Stimulated activated CD8-positive, alpha-beta memory T cell treated with anti-CD3 and anti-CD28 coated beads, Interleukin-12 subunit alpha, Interleukin-12 subunit beta, amount 100 ng/mL, for 24 hours (primary cell): ENCODE data around the gene MRPL38.

Source experiments
- DNase-seq: peaks from one replicate; pipeline ENCODE4 v3.0.0-alpha.2; 2020; ENCODE audit errors: extremely low read depth

MRPL38 gene

DNA sequence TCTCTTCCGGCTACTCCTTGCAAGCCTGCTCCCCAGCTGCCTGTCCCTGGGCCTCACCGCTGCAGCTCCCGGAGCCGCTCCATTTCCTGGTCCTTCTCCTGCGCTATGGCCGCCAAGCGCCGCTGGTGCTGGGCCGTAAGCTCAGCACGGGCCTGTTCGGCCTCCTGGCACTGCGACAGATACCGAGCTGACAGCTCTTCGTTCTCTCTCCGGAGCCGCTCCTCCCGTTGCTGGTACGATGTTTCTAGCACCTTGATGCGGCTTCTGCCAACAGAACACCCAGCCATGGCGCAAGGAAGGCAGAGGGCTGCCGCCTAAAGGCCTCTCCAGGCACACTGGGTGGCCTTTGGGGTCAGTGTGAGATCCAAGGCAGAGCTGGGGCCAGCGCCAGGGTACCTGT lies 14.9 kb upstream of the MRPL38 start:
- DNase-seq, result no peak

DNA sequence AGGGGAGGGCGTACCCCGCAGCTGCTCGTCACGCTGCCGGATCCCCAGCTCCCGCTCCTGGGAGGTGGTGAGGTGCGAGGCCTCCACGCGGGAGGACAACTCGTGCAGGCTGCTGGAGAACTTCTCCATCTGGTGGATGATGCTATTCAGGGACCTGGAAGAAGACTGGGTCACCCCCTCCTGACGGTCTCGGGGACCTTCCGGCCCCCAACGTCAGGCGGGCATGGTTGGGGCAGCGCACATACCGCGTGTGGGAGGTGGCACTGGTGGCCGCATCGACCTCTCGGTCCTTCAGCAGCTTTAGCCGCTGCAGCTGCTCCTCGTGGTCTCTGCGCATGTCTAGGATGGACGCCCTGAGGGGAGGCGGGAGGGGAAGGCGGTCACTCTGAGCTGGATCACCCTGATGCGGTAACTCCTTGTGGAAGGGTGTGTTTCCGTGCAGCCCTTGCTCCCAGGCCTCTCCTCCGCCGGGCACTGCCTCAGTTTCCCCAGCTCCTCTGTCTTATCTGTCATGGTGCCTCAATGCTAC lies 13.3 kb upstream of the MRPL38 start:
- DNase-seq, result no peak

DNA sequence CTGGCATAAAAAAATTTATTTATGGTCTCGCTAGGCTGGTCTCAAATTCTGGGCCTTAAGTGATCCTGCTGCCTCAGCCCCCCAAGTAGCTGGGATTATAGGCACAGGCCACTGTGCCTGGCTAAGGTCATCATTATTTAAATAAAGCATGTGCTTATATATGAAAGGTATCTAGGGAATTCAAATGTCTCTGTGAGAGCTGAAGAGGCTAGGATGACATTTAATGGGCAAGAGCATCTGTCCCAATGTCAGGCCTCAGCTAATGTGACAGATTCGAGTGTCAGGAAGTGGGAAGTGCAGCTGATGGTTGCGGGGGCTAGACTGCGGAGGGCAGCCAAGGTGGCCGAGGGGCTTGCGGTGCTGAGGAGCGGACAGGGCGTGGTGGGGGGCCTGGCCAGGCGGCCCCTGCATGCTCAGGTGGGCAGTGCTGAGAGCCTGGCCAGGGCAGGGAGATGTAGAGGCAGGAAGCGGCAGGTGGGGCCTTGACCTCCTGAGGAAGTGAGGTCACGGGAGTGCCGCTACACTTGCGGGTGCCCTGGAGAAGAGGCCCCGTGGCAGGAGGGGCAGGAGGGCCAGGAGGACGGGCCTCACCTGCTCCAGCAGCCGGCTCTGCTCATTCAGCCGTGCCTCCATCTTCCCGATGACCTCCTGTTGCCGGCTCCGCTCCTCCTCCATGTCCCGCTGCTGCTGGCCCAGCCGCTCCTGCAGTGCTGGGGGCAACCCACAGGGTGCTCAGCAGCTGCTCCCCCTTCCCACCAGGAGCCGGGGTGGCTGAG lies 12.6 kb upstream of the MRPL38 start:
- DNase-seq, result no peak

DNA sequence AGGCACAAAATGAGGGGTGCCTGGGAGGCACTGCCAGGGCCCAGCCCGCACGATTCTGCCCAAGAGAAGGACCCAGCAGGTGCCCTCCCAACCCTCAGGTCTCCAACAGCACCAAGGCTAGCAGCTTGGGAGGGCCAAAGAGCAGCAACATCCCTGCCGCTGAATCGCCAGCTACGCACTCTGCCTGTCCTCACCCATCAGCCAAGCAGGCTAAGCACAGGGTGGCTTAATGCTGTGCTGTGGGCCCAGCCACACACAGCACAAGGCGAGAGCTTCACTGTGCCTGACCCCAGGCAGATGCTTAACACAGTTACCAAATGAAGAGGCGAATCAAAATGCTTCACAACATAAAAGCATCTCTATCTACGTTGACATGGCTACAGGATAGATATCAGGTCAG lies 10.6 kb upstream of the MRPL38 start:
- DNase-seq, result no peak

DNA sequence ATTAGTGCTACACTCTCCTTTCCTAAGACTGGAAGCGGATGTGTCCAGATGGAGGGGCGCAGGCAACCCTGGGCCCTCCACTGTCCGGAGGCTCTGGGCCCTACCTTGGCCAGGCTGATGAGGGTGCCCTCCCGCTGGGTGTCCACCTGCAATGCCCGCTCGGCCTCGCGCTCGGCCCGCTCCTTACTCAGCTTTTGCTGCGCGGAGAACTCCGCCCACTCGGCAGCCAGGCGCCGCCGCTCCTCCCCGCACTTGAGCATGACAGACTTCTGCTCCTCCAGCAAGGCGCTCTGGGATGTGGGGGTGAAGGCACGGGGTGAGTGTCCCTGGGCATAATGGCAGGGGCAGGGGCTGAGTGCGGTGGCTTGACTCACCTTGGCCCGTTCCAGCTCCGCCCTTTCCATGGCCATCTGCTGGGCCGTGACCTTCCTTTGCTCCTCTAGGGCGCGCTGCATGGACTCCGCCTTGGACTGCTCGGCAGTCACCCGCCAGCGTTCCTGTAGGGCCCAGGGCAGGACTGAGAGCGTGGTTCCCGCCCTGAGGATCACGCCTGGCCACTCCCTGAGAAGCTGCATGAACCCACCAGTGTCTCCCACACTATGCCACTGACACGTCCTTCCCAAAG lies 10.1 kb upstream of the MRPL38 start:
- DNase-seq, result no peak

DNA sequence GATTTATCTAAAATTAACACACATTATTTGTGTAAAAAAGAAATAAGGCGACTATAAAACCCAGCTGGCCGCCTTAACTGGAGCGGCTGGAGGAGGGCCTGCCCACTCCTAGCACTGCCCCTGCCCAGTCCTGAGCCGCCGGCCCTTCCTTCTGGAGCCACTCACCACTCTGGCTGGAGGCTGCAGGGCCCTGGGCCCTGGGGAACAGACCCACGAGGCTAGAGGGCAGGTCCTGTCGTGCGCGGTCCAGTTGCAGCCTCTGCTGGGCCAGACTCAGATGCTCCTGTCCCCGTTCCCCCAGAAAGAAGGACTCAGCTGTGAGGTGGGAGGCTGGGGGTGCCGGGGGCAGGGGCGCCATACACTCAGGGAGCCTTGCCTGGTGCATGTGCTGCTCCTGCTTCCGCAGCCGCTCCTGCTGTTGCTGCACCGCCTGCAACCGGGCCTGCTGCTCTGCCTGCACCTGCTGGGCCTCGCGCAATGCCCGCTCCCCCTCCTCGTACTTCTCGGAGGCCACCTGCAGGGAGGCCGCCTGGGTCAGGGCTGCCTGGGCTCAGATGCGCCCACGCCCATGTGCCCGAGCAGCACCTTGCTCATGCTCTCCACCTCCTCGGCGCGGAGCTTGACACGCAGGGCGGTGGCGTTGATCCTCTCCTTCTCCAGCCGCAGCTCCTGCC lies 9.0 kb upstream of the MRPL38 start:
- DNase-seq, result no peak

DNA sequence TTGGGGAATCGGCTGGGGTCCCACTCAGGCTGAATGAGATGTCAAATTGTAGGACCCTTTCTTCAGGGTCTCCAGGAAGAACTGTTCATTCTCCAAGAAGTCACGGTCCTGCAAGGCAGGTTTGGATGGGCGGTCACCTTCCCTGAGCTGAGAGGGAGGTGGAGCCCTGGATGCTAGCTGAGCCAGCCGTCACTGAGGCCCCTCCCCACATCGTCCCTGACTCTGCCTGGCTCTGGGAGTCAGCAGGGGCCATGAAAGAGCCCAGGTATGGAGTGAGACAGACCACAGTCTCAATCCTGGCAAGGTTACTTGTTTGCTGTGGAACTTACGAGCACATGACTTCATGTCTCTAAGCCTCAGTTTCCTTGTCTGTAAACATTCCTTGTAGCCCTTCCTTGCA lies 6.0 kb upstream of the MRPL38 start:
- DNase-seq, result no peak

DNA sequence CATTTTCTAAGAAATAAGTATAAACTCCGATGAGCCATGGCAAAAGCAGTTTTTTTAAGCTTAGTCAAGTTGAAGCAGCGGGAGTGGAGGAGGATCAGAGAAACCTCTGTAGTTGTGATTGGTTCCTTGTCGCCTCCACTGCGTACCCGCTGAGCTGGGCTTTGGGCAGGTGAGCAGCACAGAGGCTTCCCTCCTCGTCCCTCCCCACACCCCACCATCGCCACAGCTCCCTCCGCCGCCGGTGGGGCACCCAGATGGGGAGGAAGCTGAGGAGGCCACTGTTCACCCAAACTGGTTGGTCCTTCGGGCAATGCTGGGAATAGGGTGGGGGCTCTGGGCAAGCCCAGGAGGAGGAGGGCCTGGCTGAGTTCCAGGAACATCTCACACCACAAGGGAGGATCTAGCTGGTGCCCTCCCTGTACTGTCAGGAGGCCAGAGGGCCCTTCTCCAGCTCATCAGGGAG lies 5.2 kb upstream of the MRPL38 start:
- no peak for DNase-seq

DNA sequence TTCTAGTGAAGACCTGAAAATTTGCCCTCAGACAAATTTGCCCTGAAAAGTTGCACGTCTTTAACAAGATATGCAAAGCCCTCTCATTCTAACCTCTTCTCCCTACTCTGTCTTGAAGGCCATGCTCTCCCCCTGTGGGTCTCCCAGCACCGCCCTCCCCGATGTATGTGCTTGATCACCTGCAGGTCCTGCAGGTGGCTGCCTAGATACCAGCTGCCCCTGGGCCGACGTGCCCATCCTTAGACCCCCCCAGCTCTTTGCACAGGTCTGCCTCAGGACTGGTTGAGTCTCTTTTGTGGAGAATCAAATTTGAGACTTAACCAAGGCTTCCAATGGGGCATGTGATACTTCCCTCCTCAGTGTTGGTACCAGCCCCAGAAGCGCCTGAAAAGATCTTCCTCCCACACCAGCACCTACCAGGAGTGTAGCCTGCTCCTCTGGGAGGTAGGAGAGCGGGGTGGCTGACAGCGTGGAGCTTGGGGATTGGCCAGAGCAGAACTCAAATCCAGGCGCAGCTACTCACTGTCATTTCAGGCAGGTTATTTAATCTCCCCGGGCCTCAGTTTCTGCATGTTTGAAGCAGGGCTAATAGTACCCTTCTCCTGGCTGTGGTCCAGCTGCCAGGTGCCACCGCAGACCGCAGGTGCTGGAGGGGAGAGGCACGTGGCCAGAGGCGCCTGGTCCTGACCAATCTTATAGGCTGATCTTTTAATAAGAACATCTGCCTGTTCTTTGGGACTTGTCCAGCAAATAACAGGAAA lies 4.5 kb upstream of the MRPL38 start:
- no peak for DNase-seq

DNA sequence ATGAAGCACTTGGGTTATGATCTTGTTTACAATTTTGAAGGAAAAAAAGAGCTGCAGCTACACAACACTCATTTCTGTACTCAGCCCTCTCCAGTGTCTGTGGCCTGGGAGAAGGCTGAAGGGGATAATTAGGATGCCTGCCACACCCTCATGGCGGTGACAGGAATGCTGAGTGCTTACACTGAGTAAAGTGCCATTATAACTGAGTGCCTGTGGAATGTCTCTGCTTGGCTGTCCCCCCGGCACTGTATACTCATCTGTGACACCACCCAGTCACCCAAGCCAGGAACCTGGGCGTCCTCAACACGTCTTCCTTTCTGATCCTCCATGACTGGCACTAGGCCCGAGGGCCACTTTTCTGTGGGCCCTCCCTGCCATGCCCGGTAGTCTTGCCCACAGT lies 3.5 kb upstream of the MRPL38 start:
- DNase-seq, result no peak

DNA sequence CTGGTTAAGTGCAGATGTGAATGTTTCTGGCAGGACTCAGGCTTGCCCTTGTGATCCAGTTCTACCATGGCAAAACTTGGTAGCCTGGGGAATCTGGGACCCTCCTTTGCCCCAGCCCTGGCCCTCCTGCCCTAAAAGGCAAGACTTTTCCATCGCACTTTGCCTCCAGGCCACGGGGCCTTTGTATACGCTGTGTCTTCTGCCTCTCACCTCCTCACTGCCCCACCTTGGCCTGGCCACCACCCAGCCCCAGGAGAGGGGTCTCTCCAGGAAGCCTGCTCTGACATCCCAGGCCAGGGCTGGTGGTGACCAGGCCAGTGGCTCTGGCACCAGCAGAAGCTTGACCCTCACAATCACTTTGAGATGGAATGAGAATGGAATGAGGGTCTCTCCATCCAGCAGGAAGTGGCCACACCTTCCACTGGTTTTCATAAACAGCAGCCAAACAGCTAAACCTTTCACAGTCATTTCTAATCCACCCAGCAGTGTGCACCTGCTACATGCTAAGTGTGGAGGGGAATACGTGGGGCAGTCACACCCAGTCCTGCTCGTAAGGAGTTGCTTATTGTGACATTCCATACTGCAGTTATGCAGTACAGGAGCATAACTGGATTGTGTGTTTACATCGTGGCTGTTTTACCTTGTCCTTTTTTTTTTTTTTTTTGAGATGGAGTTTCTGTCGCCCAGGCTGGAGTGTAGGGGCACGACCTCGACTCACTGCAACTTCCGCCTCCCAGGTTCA lies 1.6 kb upstream of the MRPL38 start:
- no peak for DNase-seq

DNA sequence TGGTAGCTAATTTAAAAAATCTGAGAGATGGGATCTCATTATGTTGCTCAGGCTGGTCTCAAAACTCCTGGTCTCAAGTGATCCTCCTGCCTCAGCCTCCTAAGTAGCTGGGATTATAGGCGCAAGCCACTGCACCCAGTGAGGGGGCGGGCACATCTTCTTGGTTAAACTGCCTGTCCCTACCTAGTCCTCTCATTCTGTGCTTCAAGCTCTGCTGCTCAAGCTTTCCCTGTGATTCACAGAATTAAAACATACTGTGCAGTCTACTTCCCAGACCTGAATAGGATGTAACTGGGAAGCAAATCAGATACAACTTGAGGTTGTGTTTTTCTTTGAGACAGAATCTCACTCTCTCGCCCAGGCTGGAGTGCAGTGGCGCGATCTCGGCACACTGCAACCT lies 2.3 kb downstream of the MRPL38 start:
- no peak for DNase-seq

DNA sequence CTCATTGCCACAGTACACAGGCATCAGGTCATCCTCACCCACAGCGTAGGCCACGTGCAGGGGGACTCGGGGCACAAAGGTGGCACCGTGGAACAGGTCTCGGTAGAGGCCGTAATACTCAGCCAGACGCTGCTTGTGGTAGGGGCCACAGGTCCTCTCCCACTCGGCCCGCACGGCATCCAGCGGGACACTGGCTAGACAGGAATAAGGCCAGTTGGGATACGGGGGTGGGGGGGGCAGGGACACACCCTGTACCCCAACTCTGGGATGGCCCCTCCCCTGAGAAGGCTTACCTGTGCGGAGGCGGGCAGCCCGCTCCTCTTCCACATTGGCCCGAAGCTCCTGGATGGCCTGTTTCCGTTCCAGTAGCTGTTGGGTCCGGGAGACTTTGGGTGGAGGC lies 3.0 kb downstream of the MRPL38 start:
- no peak for DNase-seq

DNA sequence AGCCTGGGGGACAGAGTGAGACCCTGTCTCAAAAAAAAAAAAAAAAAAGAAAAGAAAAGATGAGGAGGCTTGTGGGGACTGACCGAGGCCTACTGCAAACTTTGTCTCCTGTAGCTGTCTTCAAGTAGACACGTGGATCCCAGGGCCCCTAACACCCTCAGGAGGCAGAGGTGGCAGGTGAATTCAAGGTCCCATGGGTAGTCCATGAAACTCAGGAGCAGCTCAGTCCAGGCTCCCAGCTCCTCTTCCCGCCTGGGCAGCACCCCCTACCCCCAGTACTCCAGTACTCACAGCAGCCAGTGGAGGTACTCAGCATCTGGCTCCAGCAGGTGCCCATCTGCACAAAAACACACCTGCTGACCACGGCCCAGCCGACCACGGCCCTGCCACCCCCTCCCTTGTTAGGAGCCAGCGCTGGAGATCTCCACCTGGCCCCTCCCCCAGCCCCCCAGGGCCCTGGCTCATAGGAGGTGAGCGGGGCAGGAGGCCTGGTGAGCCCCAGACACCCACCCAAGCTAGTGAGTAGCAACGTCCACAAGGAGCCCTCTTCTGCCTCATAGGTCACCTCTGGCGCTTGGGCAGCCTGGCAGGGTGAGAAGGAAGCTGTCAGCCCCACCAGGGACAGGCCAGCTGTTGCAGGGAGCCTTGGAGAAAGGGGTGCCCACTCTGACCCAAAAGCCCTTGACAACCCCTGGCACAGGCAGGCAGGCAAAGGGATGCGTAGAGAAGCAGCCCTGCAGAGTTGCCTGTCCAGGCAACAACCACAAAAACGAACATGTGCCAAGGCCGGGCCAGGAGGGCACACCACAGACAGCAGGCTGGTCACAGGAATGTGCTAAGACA lies 3.8 kb downstream of the MRPL38 start:
- DNase-seq, result no peak

DNA sequence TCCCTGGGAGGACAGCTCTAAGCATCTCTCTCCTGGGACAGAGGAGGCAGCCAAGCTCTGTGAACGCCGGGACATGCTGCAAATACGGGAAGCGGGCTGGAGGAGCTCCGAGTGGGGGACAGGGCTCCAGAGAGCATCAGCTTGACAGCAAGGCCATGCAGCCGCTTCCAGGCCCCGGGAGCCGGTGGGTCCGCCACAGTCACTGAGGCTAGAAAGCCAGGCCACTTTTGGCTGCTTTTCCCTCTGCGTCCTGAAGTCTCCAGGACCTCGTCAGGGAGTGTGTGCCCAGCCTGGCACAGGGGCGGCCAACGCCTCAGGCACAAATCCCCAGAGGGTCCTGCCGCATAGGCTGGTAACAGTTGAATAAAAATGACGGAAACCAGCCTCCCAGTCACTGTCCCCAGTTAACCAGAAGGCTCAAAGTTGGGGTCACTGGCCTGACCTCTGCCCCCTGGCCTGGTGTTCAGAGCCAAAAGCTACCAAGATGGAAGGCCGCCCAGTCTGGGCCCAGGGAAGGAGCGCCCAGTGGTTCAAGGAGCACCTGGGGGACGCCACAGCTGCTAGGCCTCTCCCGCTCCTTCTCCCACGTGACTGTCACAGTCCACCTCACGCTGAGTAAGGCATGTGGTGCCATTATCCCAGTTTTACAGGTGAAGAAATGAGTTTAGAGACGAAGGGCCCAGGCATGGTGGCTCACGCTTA lies 4.8 kb downstream of the MRPL38 start:
- DNase-seq, result no peak

DNA sequence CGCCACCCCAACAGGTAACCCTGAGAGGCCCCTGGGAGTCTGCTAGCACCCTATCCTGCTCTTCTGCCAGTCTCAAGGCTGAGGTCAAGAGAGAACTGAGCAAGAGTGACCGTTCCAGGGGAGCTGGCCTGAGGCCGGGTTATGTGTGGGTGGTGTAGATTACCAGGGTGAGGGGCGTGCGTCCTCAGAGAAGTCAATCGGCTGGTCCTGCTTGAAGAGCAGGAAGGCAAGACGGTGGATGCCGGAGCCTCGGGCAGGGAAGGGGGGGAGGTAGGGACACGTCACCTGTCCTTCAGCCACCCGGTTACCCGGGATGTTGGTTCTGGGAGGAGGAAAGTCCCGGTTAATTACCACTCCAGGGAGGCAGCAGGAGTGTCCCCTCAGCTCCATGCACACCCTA lies 5.3 kb downstream of the MRPL38 start:
- DNase-seq, result no peak

DNA sequence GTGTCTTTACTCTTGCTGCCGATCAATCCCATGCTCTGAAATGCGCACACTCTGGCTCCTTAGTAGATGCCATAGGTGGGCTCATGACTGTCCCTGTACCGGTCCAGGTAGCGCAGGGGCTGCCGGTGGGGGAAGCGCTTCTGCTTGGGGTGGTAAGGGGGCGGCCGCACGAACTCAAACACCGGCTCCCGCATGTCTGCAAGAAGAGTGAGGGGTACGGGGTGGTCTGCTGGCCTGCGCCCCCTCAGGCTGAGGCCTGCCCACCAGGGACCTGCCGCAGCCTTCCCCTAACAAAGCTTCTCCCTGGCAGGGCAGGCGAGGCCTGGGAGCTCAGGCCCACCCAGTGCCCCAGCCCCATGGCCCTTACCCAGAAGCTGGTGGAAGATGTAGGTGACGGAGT lies 5.9 kb downstream of the MRPL38 start:
- DNase-seq, result no peak

DNA sequence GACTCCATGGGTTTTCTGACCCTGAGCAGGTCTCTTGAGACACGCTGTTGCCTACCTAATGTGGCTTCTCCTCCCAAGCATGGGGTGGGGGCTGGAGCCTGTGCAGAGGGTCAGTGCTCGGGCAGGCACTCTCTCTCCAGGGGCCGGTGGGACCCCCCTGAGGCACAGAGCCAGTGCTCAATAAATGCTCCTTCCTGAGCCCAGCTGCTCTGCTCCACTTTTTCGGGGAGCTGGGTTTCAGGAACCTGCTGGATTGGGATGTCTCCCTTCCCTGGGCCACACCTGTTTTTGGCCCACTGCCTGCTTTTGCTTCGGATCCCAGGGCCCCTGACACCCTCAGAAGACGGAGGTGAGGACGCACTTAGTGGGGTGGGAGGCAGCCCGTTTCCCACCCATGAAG lies 6.6 kb downstream of the MRPL38 start:
- no peak for DNase-seq

DNA sequence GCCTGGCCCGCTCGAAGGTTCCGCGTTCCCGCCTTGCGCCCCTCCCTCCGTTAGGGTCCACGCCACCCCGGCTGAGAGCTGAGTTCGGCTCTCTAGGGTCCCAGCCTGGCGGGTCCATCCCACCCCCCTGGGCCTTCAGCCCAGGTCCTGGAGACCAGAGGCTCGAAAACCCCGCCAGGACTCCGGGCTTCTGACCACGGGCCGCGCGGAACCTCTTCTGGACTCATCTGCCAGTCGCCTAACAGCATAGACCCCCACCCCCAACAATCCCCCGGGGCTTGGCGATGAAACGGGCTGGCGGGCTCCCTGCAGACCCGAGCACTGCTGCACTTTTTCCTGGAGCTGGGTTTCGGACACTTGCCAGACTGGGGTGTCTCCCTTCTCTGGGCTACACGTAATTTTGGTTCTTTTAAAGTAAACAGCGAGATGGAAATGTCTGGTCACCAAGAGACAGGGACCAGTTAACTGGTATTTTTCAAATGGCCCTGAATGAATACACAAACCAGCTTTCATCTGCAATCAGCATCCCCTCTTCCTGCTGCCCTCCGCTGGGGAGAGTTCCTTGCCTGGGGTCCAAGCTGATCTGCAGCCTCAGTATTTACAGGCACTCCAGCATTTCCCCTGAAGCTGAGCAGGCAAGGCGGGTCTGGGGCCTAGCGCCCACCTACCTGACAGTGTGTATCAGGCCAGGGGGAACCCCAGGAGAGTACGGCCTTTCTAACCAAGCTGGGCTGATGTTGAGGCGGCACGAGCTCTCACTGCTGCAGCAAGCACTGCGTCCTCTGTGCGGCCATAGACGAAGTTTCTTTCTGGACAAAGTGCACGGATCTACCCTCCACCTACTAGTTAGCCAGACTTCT lies 7.3 kb downstream of the MRPL38 start:
- DNase-seq, result no peak
